Glomerular visceral epithelial cell (primary cell): ENCODE data around the gene ZBTB20.
"Not testable (repeated sequence)": the region's sequence is repeated elsewhere in the genome, so short reads cannot be mapped to it uniquely, and the experiment has no call there.

Experiments
- DNase-seq: peaks from one replicate; pipeline ENCODE4 v3.0.0-alpha.2; 2016; ENCODE audit errors: extremely low spot score

Gene ZBTB20

DNA sequence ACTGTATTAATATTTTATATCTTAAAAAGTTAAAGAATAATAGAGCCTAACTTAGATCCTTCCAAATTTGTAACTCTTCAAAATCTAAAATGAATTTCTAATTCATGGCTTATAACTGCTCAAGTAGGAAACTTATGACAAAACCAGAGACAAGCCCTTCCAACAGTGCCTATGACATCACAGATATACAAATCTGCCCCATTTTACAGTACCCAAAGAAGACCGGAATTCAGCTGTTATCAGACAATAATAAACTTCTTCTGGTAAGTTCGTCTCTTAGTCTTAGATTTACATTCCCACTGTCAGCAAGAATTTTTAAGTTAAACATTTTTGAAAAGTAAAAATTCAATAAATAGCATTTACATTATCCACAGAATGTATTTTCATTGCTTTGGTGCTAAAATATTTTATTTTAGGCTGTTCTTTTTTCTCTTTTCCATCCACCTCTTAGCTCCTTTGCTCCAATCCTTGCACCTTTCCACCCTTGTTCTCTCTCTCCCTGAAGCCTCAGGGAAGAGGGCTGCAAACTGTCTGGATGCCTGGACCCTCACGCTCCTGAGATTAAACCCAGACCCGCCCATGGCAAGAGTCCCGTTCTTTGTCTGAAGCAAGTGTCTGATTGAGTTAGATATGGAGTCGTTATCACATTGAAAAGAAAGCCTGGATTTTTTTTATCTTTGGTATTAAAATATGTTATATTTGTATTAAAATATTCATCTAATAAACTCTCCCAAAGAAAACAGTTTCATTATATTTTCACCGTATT lies 312.7 kb downstream of the ZBTB20 start:
- DNase-seq: no peak

- no peak for DNase-seq
These were observed 315.2 kb downstream of the ZBTB20 start for GRCh38 chr3:114831861-114832260.

DNA sequence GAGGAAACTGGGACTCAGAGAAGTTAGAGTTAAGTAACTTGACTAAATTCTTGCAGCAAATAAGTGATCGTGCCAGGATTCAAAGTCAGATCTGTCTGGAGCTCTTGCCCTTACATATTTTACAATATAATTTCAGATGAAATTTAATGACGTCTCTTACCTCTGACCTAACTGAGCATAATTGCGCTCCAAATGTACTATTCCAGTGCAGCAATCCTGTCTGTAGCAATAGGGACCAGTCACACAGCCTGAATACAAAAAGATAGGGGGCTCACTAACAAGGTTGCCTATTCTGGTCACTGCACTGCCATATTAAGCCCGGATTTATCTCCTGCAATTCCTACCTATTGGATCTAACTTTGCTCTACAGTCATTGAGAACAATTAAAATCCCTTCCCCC lies 316.4 kb downstream of the ZBTB20 start:
- no peak for DNase-seq

- no peak for DNase-seq
These were observed 317.3 kb downstream of the ZBTB20 start for GRCh38 chr3:114829783-114830182.

DNA sequence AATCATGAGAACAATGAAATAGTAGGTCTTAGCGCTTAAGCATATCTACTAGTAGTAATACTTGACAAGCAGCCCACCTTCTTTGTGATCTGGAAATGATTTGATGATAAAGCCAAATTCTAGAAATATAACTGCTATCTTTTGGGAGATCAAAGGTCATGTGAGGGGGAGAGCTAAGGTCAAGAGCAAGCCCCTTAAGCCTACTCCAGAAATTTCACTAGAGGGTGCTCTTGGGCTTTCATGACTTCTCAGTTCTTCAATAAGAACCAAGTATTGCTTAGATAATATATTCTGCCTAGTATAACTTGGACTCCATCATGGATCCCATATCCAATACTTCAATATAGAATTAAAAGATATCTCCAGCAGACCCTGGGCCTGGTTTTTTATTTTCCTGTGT lies 319.6 kb downstream of the ZBTB20 start:
- peak; percentile 46 for DNase-seq

DNA sequence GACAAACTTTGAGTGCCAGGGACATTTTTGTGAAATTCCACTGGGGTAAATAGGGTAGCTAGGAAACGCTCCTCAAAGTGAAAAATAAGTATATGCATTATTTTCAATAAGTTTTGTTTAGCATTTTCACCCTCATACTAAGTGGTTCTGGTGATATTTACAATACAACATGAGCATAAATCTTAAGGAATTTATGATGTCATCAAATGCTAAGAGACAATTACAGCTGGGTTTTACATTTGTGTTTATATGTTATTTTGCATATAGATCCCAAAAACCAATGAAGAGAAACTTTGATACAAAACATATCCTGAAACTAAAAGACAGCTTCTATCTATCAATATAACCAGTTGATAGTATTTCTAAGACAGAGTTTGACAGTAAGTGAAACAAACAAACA lies 323.1 kb downstream of the ZBTB20 start:
- DNase-seq: no peak

GRCh38 chr3:114823061-114823460 lies 324.0 kb downstream of the ZBTB20 start:
- no peak for DNase-seq

DNA sequence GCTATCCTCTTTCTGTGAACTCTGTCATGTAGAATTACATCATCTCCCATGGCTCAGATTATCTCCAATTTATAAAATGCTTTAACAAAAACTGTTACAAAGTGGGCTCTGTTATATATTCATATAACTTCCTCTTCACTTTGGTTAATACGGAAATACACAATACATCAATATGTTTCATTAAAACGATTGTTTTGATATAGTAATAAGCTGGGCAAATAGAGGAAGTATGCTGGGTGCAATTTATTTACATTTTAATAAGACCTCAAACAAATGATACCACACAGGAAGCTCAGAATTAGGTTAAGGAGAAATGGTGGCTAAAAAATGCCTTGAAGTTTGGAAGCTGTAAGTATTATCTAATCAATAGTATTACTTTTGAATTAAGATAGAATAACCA lies 331.0 kb downstream of the ZBTB20 start:
- DNase-seq: no peak

DNA sequence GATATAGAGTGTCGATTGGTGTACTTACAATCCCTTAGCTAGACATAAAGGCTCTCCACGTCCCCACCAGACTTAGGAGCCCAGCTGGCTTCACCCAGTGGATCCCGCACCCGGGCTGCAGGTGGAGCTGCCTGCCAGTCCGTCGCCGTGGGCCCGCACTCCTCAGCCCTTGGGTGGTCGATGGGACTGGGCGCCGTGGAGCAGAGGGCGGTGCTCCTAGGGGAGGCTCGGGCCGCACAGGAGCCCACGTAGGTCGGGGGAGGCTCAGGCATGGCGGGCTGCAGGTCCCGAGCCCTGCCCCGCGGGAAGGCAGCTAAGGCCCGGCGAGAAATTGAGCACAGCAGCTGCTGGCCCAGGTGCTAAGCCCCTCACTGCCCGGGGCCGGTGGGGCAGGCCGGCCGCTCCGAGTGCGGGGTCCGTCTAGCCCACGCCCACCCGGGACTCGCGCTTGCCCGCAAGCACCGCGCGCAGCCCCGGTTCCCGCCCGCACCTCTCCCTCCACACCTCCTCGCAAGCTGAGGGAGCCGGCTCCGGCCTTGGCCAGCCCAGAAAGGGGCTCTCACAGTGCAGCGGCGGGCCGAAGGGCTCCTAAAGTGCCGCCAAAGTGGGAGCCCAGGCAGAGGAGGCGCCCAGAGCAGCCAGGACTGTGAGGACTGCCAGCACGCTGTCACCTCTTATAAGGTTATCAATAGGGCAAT lies 334.4 kb downstream of the ZBTB20 start:
- DNase-seq: not testable (repeated sequence)

GRCh38 chr3:114809668-114810413 lies 337.2 kb downstream of the ZBTB20 start:
- peak; percentile 42 for DNase-seq

- DNase-seq: no peak
These were observed 343.0 kb downstream of the ZBTB20 start for GRCh38 chr3:114804099-114804498.

GRCh38 chr3:114803042-114803695 lies 343.9 kb downstream of the ZBTB20 start:
- no peak for DNase-seq

DNA sequence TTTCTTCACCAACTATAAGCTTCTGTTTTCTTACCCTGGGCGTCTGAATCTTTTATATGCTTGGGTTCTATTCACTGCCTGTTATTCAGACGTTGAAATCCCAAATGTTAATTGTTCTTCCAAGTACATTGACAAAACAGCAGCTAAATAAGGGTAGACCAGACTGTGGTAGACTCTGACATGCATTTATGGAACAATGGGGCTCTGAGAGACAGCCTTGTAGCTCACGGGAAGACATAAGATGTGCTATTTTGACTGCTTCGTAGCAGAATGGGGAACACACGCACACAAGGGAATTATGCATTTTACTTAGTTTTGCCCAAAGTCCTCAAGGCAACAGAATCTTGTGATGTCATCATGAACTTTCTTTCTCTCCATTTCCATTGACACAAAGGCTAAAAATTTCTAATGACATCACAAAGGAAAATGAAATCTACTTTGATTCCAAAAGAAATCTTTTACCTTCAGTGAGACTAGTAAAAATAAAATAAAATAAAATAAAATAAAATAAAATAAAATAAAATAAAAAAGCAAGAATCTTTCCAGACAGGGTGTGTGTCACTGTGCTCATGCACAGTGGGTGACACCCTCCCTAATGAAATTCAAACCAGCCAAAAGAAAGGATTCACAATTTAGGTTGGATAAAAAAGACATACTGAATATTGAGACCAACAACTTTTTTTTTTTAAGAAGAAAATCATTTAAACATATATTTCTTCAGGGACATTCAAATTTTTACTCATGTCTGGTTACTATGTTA lies 346.6 kb downstream of the ZBTB20 start:
- DNase-seq: no peak

DNA sequence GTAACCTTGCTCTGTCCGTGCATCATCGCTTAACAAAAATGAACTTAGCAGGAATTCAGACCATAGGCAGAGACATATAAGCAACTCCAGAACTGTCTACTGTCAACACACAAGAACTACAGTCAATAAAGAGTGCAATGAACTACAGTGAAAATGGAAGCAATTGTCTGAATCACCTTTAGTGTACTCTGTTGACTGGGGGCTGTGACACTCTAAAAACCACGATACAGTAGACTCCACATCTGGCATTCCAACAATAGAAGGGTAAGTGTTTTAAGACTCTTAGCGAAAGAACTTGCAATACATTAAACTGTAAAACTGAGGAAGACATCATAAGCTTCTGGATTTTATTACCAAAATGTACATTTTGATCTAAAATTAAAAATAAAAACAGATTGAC lies 347.3 kb downstream of the ZBTB20 start:
- peak; percentile 5 for DNase-seq

DNA sequence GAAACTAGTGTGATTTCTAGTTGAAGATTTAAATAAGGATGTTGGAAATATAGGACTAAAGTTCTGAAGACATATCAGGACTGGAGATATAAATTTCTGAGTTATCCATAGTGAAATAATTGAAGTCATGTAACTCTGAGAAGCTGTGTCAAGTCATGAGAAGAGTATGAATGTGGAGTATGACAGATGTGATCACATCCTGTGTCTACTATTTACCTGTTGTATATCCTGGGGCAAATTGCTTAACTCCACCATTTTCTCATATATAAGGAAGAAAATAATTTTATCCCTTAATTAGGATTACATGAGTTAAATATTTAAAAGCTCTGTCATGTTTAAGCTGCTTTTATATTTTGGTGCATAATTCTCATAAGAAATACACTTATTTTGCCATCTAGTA lies 350.3 kb downstream of the ZBTB20 start:
- no peak for DNase-seq

- DNase-seq: no peak
These were observed 352.0 kb downstream of the ZBTB20 start for GRCh38 chr3:114794894-114795630.

DNA sequence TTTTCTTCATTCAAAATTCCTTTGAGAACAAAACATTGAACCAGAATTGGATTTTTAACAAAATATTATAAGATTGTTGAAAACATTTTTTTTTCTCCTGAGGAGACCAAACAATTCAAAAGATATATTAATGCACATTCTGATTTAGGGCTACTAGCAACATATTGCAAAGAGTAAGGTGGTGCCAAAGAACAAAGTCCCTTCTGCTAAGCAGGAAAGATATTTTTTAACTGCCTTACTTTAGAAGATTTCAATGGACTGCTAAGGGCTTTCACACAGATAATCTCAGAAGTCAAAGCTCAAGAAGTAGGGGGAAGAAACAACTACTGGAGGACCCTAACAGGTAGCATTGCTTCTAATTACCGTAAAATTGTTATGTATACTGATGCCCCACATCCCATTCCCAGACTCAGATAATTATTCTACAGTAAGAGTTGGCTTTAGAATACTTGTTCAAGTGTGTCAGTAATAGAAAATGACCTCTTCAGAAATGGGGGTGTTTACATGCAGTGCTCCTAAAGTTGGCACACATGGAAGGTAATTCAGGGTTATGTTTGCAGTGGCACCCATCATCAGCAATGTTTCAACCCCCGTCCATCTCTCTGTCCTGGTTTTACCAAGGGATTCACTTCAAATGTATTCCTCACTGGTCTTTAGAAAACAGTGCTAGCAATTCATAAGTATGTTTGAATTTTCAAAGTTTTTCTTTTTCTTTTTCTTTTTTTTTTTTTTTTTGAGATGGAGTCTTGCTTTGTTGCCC lies 354.7 kb downstream of the ZBTB20 start:
- no peak for DNase-seq

GRCh38 chr3:114790752-114791151 lies 356.3 kb downstream of the ZBTB20 start:
- no peak for DNase-seq

- no peak for DNase-seq
These were observed 357.3 kb downstream of the ZBTB20 start for GRCh38 chr3:114789803-114790202.

GRCh38 chr3:114775395-114775794 lies 371.7 kb downstream of the ZBTB20 start:
- DNase-seq: no peak
